ENCODE measurements around the gene SLC5A5. TPM values are rescaled to one million over a fixed set of nuclear protein-coding genes. Genes with fewer than 3 reads are reported as not detected.

The SLC5A5 gene
- polyA plus RNA-seq, 2 donors: 0.01 to 0.04 TPM

- Histone ChIP-seq H3K36me3 (ENCODE audit: control insufficient read depth in 2 of 2, insufficient read depth in 2 of 2, low read length in 1 of 2) (peaks cover 0 to 2% of the 10 kb centered on the region in 2 donors), H3K4me3 (ENCODE audit: low read depth in 1 of 2, low read length in 2 of 2) (no peak overlapping the region), H3K4me1 (ENCODE audit: control insufficient read depth in 2 of 2, insufficient read depth in 2 of 2, low read length in 1 of 2) (peaks cover 7 to 13% of the 10 kb centered on the region in 2 donors), H3K9me3 (ENCODE audit: control insufficient read depth in 2 of 2, insufficient read depth in 1 of 2, low read depth in 1 of 2, low read length in 1 of 2) (no peaks in the 10 kb centered on the region), H3K27ac (ENCODE audit: low read depth in 2 of 2, low read length in 1 of 2) (no peak overlapping the region), H3K27me3 (ENCODE audit: control insufficient read depth in 1 of 2, insufficient read depth in 2 of 2, low read length in 2 of 2) (no peaks in the 10 kb centered on the region)
- 77 to 83% methylated on average over 8 of the region's 8 CpGs for WGBS, 2 donors
Observed at GRCh38 chr19:17846146-17846545, 25.6 kb upstream of the SLC5A5 start.

- Histone ChIP-seq H3K4me1 (ENCODE audit: control insufficient read depth in 2 of 2, insufficient read depth in 2 of 2, low read length in 1 of 2) (peaks cover 0 to 3% of the 10 kb centered on the region in 2 donors), H3K9me3 (ENCODE audit: control insufficient read depth in 2 of 2, insufficient read depth in 1 of 2, low read depth in 1 of 2, low read length in 1 of 2) (no peaks in the 10 kb centered on the region), H3K4me3 (ENCODE audit: low read depth in 1 of 2, low read length in 2 of 2) (peak within 1 kb of the TSS; percentile 15 to 24), H3K27me3 (ENCODE audit: control insufficient read depth in 1 of 2, insufficient read depth in 2 of 2, low read length in 2 of 2) (no peaks in the 10 kb centered on the region), H3K27ac (ENCODE audit: low read depth in 2 of 2, low read length in 1 of 2) (peak within 1 kb of the TSS; percentile 63 to 74), H3K36me3 (ENCODE audit: control insufficient read depth in 2 of 2, insufficient read depth in 2 of 2, low read length in 1 of 2) (peaks cover 0 to 2% of the 10 kb centered on the region in 2 donors)
- 10 to 14% methylated on average over 37 to 40 of the region's 40 CpGs for WGBS, 2 donors
Observed at GRCh38 chr19:17847538-17848366, 24.0 kb upstream of the SLC5A5 start, which contains the start of gene JAK3. Gene JAK3 (minus strand): TSS chr19:17847982. CDS start chr19:17844417, 3,565 bp downstream.

GRCh38 chr19:17848595-17849292, 23.0 kb upstream of the SLC5A5 start:
- Histone ChIP-seq H3K4me3 (ENCODE audit: low read depth in 1 of 2, low read length in 2 of 2) (no peak overlapping the region), H3K36me3 (ENCODE audit: control insufficient read depth in 2 of 2, insufficient read depth in 2 of 2, low read length in 1 of 2) (peaks cover 0 to under 1% of the 10 kb centered on the region in 2 donors), H3K4me1 (ENCODE audit: control insufficient read depth in 2 of 2, insufficient read depth in 2 of 2, low read length in 1 of 2) (peaks cover 0 to 3% of the 10 kb centered on the region in 2 donors), H3K27ac (ENCODE audit: low read depth in 2 of 2, low read length in 1 of 2) (peak overlapping the region; percentile 34 to 74), H3K9me3 (ENCODE audit: control insufficient read depth in 2 of 2, insufficient read depth in 1 of 2, low read depth in 1 of 2, low read length in 1 of 2) (no peaks in the 10 kb centered on the region), H3K27me3 (ENCODE audit: control insufficient read depth in 1 of 2, insufficient read depth in 2 of 2, low read length in 2 of 2) (no peaks in the 10 kb centered on the region)
- WGBS, 2 donors: 51 to 68% methylated on average over 14 of the region's 14 CpGs

GRCh38 chr19:17854061-17854460, 17.7 kb upstream of the SLC5A5 start:
- no peak overlapping the region for H3K4me3 ChIP-seq (ENCODE audit: low read depth in 1 of 2, low read length in 2 of 2)
- H3K4me1 ChIP-seq (ENCODE audit: control insufficient read depth in 2 of 2, insufficient read depth in 2 of 2, low read length in 1 of 2): peaks cover 0 to 3% of the 10 kb centered on the region in 2 donors
- no peaks in the 10 kb centered on the region for H3K9me3 ChIP-seq (ENCODE audit: control insufficient read depth in 2 of 2, insufficient read depth in 1 of 2, low read depth in 1 of 2, low read length in 1 of 2)
- H3K27ac ChIP-seq (ENCODE audit: low read depth in 2 of 2, low read length in 1 of 2): no peak overlapping the region
- H3K36me3 ChIP-seq (ENCODE audit: control insufficient read depth in 2 of 2, insufficient read depth in 2 of 2, low read length in 1 of 2): no peaks in the 10 kb centered on the region
- WGBS, 2 donors: 63 to 73% methylated on average over 6 of the region's 6 CpGs
- no peaks in the 10 kb centered on the region for H3K27me3 ChIP-seq (ENCODE audit: control insufficient read depth in 1 of 2, insufficient read depth in 2 of 2, low read length in 2 of 2)

- Histone ChIP-seq H3K36me3 (ENCODE audit: control insufficient read depth in 2 of 2, insufficient read depth in 2 of 2, low read length in 1 of 2) (no peaks in the 10 kb centered on the region), H3K4me1 (ENCODE audit: control insufficient read depth in 2 of 2, insufficient read depth in 2 of 2, low read length in 1 of 2) (peaks cover 0 to under 1% of the 10 kb centered on the region in 2 donors), H3K4me3 (ENCODE audit: low read depth in 1 of 2, low read length in 2 of 2) (no peak overlapping the region), H3K27ac (ENCODE audit: low read depth in 2 of 2, low read length in 1 of 2) (no peak overlapping the region), H3K9me3 (ENCODE audit: control insufficient read depth in 2 of 2, insufficient read depth in 1 of 2, low read depth in 1 of 2, low read length in 1 of 2) (no peaks in the 10 kb centered on the region), H3K27me3 (ENCODE audit: control insufficient read depth in 1 of 2, insufficient read depth in 2 of 2, low read length in 2 of 2) (no peaks in the 10 kb centered on the region)
- WGBS, 2 donors: 12 to 14% methylated on average over 28 to 29 of the region's 29 CpGs
Observed at GRCh38 chr19:17855280-17856152, 16.2 kb upstream of the SLC5A5 start.

- 0% methylated on average over 70 to 80 of the region's 80 CpGs for WGBS, 2 donors
- H3K4me1 ChIP-seq (ENCODE audit: control insufficient read depth in 2 of 2, insufficient read depth in 2 of 2, low read length in 1 of 2): peaks cover 11 to 22% of the 10 kb centered on the region in 2 donors
Observed at GRCh38 chr19:17859533-17860330, 12.0 kb upstream of the SLC5A5 start, which contains the start of gene RPL18A. Gene RPL18A (plus strand): TSS chr19:17859910. CDS start chr19:17859957, 47 bp downstream.

GRCh38 chr19:17860331-17860992, 11.3 kb upstream of the SLC5A5 start:
- no peaks in the 10 kb centered on the region for H3K9me3 ChIP-seq (ENCODE audit: control insufficient read depth in 2 of 2, insufficient read depth in 1 of 2, low read depth in 1 of 2, low read length in 1 of 2)
- H3K27ac ChIP-seq (ENCODE audit: low read depth in 2 of 2, low read length in 1 of 2): peak overlapping the region; percentile 53 to 82
- peaks cover 15 to 30% of the 10 kb centered on the region in 2 donors for H3K36me3 ChIP-seq (ENCODE audit: control insufficient read depth in 2 of 2, insufficient read depth in 2 of 2, low read length in 1 of 2)
- peaks cover 11 to 23% of the 10 kb centered on the region in 2 donors for H3K4me1 ChIP-seq (ENCODE audit: control insufficient read depth in 2 of 2, insufficient read depth in 2 of 2, low read length in 1 of 2)
- WGBS, 2 donors: 1% methylated on average over 22 of the region's 22 CpGs
- peak overlapping the region; percentile 80 to 95 for H3K4me3 ChIP-seq (ENCODE audit: low read depth in 1 of 2, low read length in 2 of 2)
- no peaks in the 10 kb centered on the region for H3K27me3 ChIP-seq (ENCODE audit: control insufficient read depth in 1 of 2, insufficient read depth in 2 of 2, low read length in 2 of 2)

More at GRCh38 chr19:17859533-17860330, 12.0 kb upstream of the SLC5A5 start, which contains the start of gene RPL18A:
- Histone ChIP-seq H3K27ac (ENCODE audit: low read depth in 2 of 2, low read length in 1 of 2) (peak within 1 kb of the TSS; percentile 53 to 82), H3K27me3 (ENCODE audit: control insufficient read depth in 1 of 2, insufficient read depth in 2 of 2, low read length in 2 of 2) (no peaks in the 10 kb centered on the region), H3K9me3 (ENCODE audit: control insufficient read depth in 2 of 2, insufficient read depth in 1 of 2, low read depth in 1 of 2, low read length in 1 of 2) (no peaks in the 10 kb centered on the region), H3K4me3 (ENCODE audit: low read depth in 1 of 2, low read length in 2 of 2) (peak within 1 kb of the TSS; percentile 80 to 95), H3K36me3 (ENCODE audit: control insufficient read depth in 2 of 2, insufficient read depth in 2 of 2, low read length in 1 of 2) (peaks cover 15 to 30% of the 10 kb centered on the region in 2 donors)

GRCh38 chr19:17860993-17861360, 10.8 kb upstream of the SLC5A5 start:
- Histone ChIP-seq H3K4me3 (ENCODE audit: low read depth in 1 of 2, low read length in 2 of 2) (peak overlapping the region; percentile 80 to 95), H3K4me1 (ENCODE audit: control insufficient read depth in 2 of 2, insufficient read depth in 2 of 2, low read length in 1 of 2) (peaks cover 13 to 28% of the 10 kb centered on the region in 2 donors), H3K27ac (ENCODE audit: low read depth in 2 of 2, low read length in 1 of 2) (peak overlapping the region; percentile 41 to 82), H3K9me3 (ENCODE audit: control insufficient read depth in 2 of 2, insufficient read depth in 1 of 2, low read depth in 1 of 2, low read length in 1 of 2) (no peaks in the 10 kb centered on the region), H3K36me3 (ENCODE audit: control insufficient read depth in 2 of 2, insufficient read depth in 2 of 2, low read length in 1 of 2) (peaks cover 15 to 30% of the 10 kb centered on the region in 2 donors), H3K27me3 (ENCODE audit: control insufficient read depth in 1 of 2, insufficient read depth in 2 of 2, low read length in 2 of 2) (no peaks in the 10 kb centered on the region)
- WGBS, 2 donors: 37 to 41% methylated on average over 7 of the region's 7 CpGs

All from esophagus (tissue), 2 donors.